K562 (cell line): ENCODE measurements around the gene IGF1R. TPM values are rescaled to one million over a fixed set of nuclear protein-coding genes. Genes with fewer than 3 reads are reported as not detected.

Experiments
- ATAC-seq: fragments of 200-7000 bp; cut with Tn5 transposase; 3 replicates; pipeline ENCODE4 v1.9.1; 2020; ENCODE audit warnings: moderate library complexity
- BruUV-seq: library from RNA; stranded (reverse); fragments of 400-500 nt; replicated peaks from 2 replicates; lab custom pipeline; 2021; lab: Mats Ljungman, UMichigan
- CTCF ChIA-PET: fragments of 300-600 bp; formaldehyde crosslinking; extraction: SDS; loops from one replicate; lab custom pipeline; 2021; ENCODE audit warnings: low intra/inter-chr PET ratio; lab: Yijun Ruan, JAX
- POLR2A ChIA-PET: fragments of 300-600, 350-650 bp; sonication (Branson Sonifier 250); formaldehyde crosslinking; extraction: SDS; loops from one replicate; lab custom pipeline; 2021; ENCODE audit warnings: antibody characterized with exemption, inconsistent platforms; lab: Yijun Ruan, JAX
- DNase-seq, 4 experiments: peaks; one replicate each; pipeline versions ENCODE4 v3.0.0 to v3.0.0-alpha.2; 2011 to 2018; ENCODE audit warnings: low spot score in 3 of 4, mixed read lengths in 3 of 4; ENCODE audit errors: extremely low read depth in 1 of 4
- FAIRE-seq: peaks from 2 replicates; lab custom pipeline; 2011; peaks lifted over from hg19 to GRCh38; lab: Jason Lieb, UNC
- H2AFZ ChIP-seq: 2 replicates; pipeline ENCODE4 v1.6.0; 2011; ENCODE audit warnings: low read depth, low read length, control low read depth, inconsistent platforms
- H3K27ac ChIP-seq: fragments of 200-600 bp; 3 replicates; pipeline ENCODE4 v1.8.0; 2011; ENCODE audit warnings: low read depth, mild to moderate bottlenecking, control low read depth, inconsistent platforms, low read length, moderate library complexity, mixed read lengths; ENCODE audit errors: extremely low read depth
- H3K27me3 ChIP-seq, 2 experiments: fragments of 300-600 bp in 1 of 2; 2 replicates in 1 of 2; 3 replicates in 1 of 2; pipeline versions ENCODE4 v1.6.0 to v1.8.0; 2011; ENCODE audit warnings: inconsistent platforms in 2 of 2, low read length in 2 of 2, mild to moderate bottlenecking in 1 of 2, mixed read lengths in 1 of 2, moderate library complexity in 1 of 2; ENCODE audit not compliant: control insufficient read depth in 2 of 2, insufficient read depth in 2 of 2
- H3K36me3 ChIP-seq: fragments of 300-600 bp; 3 replicates; pipeline ENCODE4 v1.8.0; 2011; ENCODE audit warnings: mild to moderate bottlenecking, low read length, inconsistent platforms; ENCODE audit not compliant: control insufficient read depth, insufficient read depth
- H3K4me1 ChIP-seq, 2 experiments: fragments of 200-600 bp in 1 of 2; replicated peaks in 1 of 2; 2 replicates in 1 of 2; 3 replicates in 1 of 2; pipeline versions ENCODE4 v1.5.1 to v1.8.0; 2011; ENCODE audit warnings: inconsistent platforms in 2 of 2, low read length in 2 of 2, mild to moderate bottlenecking in 1 of 2, mixed read lengths in 1 of 2, moderate library complexity in 1 of 2; ENCODE audit not compliant: control insufficient read depth in 2 of 2, insufficient read depth in 2 of 2
- H3K4me2 ChIP-seq: 2 replicates; pipeline ENCODE4 v1.6.1; 2011; ENCODE audit warnings: low read length, control low read depth, inconsistent platforms, mixed read lengths; ENCODE audit not compliant: insufficient read depth
- H3K4me3 ChIP-seq: fragments of 200-600 bp; sonication (generic), shearing (Covaris generic); 2 replicates; pipeline ENCODE4 v1.5.1; 2016; ENCODE audit warnings: control low read depth, inconsistent platforms
- H3K79me2 ChIP-seq: fragments of 200-600 bp; 3 replicates; pipeline ENCODE4 v1.8.0; 2011; ENCODE audit warnings: low read length, inconsistent platforms; ENCODE audit not compliant: control insufficient read depth, insufficient read depth
- H3K9ac ChIP-seq, 2 experiments: 2 replicates each; pipeline versions ENCODE4 v1.6.0 to v1.6.1; 2011; ENCODE audit warnings: low read depth in 2 of 2, low read length in 2 of 2, control low read depth in 1 of 2, inconsistent platforms in 1 of 2, mild to moderate bottlenecking in 1 of 2, mixed read lengths in 1 of 2; ENCODE audit not compliant: insufficient read depth in 1 of 2
- H3K9me1 ChIP-seq: one replicate; pipeline ENCODE4 v1.6.0; 2011; ENCODE audit warnings: inconsistent platforms, mild to moderate bottlenecking, low read length, moderate library complexity; ENCODE audit not compliant: control insufficient read depth, insufficient read depth
- H3K9me3 ChIP-seq: replicated peaks from 2 replicates; pipeline ENCODE4 v1.5.1; 2011; ENCODE audit warnings: low read depth, low read length, inconsistent platforms; ENCODE audit not compliant: control insufficient read depth, insufficient read depth
- H4K20me1 ChIP-seq: replicated peaks from 2 replicates; pipeline ENCODE4 v1.6.1; 2011; ENCODE audit warnings: low read length, inconsistent platforms, mixed read lengths; ENCODE audit not compliant: control insufficient read depth, insufficient read depth
- GTF2E2 ChIP-seq: fragments of 200-800 bp; sonication (Bioruptor generic); IDR thresholded peaks from 2 replicates; pipeline ENCODE4 v1.6.1; 2016; ENCODE audit warnings: missing genetic modification characterization, missing compliant biosample characterization
- POLR2AphosphoS5 ChIP-seq: IDR thresholded peaks from 2 replicates; pipeline ENCODE4 v1.6.1; 2011; ENCODE audit warnings: mild to moderate bottlenecking, low read depth, low read length, moderate library complexity; ENCODE audit not compliant: control insufficient read depth, insufficient read depth
- RBFOX2 ChIP-seq: fragments of 200-400 bp; formaldehyde crosslinking; IDR thresholded peaks from 2 replicates; pipeline ENCODE4 v1.6.1; 2017; ENCODE audit warnings: low read depth, mild to moderate bottlenecking, low read length, moderate library complexity
- RBM14 ChIP-seq: fragments of 200-400 bp; formaldehyde crosslinking; IDR thresholded peaks from 2 replicates; pipeline ENCODE4 v1.6.1; 2018; ENCODE audit warnings: low read depth, mild to moderate bottlenecking, low read length, moderate library complexity, borderline replicate concordance; ENCODE audit not compliant: insufficient read depth
- ZNF41 ChIP-seq: fragments of 250-450 bp; sonication (Bioruptor Pico); conservative IDR thresholded peaks from 2 replicates; pipeline ENCODE4 v1.4.0; 2020; ENCODE audit warnings: mild to moderate bottlenecking
- ZNF79 ChIP-seq: fragments of 250-450 bp; sonication (Bioruptor Pico); IDR thresholded peaks from 2 replicates; pipeline ENCODE4 v1.4.0; 2020; ENCODE audit warnings: low read depth, mild to moderate bottlenecking, moderate library complexity
- WGBS: fragments of 100-300 bp; shearing (Covaris generic); methylation state at CpG from one replicate; pipeline ENCODE4 v1.1.6; 2016; ENCODE audit warnings: low coverage, mixed read lengths; ENCODE audit not compliant: insufficient coverage; ENCODE audit errors: missing lambda C conversion rate; 5-methylcytosine and 5-hydroxymethylcytosine counted together
- in situ Hi-C: fragments of 300-500 bp; cut with MboI; formaldehyde crosslinking; loops from 4 replicates; pipeline ENCODE4 v1.15.0; 2018; ENCODE audit warnings: inconsistent platforms, mixed read lengths
- intact Hi-C: fragments of 100-400 bp; cut with micrococcal nuclease; formaldehyde crosslinking; loops from 2 replicates; pipeline ENCODE4 v1.14.2; 2022
- polyA plus RNA-seq, 8 experiments: library from polyadenylated mRNA; depleted of rRNA in 4 of 8; stranded (reverse) in 5 of 8; unstranded in 3 of 8; fragments of >200 nt; fragmentation: Nextera tagmentation in 2 of 8; fragmentation: Illumina TruSeq in 1 of 8; extraction: Ambion mirVana in 2 of 8; extraction: Trizol in 1 of 8; gene quantifications; 2 replicates each; pipeline versions ENCODE4 v1.2.1 to v1.2.3, GENCODE V29; 2011 to 2014; ENCODE audit warnings: inconsistent platforms in 1 of 8, missing spikeins in 1 of 8
- total RNA-seq, 7 experiments: library from RNA; depleted of rRNA in 6 of 7; stranded (reverse); fragments of >200 nt in 6 of 7; fragmentation: Illumina TruSeq in 2 of 7; extraction: Trizol in 2 of 7; gene quantifications; 2 replicates each; pipeline versions ENCODE4 v1.2.1 to v1.2.3, GENCODE V29; 2011 to 2021; ENCODE audit warnings: low replicate concordance in 1 of 7
- TF ChIP-seq, protein P1 (sequence below): fragments of 250-450 bp; sonication (Bioruptor Pico); IDR thresholded peaks from 2 replicates; pipeline ENCODE4 v1.4.0; 2020
- TF ChIP-seq, protein P2 (sequence below): sonication (generic); formaldehyde crosslinking; IDR thresholded peaks from 2 replicates; pipeline ENCODE4 v1.8.0; 2023; ENCODE audit warnings: missing genetic modification reagents, mild to moderate bottlenecking, borderline replicate concordance

Gene IGF1R
- total and polyA plus RNA-seq, 9 of the 15 experiments (the other 6 are each of a cell fraction or from before 2014, with no cell fraction given): 0.35 to 8.0 (median 1.6) TPM

DNA sequence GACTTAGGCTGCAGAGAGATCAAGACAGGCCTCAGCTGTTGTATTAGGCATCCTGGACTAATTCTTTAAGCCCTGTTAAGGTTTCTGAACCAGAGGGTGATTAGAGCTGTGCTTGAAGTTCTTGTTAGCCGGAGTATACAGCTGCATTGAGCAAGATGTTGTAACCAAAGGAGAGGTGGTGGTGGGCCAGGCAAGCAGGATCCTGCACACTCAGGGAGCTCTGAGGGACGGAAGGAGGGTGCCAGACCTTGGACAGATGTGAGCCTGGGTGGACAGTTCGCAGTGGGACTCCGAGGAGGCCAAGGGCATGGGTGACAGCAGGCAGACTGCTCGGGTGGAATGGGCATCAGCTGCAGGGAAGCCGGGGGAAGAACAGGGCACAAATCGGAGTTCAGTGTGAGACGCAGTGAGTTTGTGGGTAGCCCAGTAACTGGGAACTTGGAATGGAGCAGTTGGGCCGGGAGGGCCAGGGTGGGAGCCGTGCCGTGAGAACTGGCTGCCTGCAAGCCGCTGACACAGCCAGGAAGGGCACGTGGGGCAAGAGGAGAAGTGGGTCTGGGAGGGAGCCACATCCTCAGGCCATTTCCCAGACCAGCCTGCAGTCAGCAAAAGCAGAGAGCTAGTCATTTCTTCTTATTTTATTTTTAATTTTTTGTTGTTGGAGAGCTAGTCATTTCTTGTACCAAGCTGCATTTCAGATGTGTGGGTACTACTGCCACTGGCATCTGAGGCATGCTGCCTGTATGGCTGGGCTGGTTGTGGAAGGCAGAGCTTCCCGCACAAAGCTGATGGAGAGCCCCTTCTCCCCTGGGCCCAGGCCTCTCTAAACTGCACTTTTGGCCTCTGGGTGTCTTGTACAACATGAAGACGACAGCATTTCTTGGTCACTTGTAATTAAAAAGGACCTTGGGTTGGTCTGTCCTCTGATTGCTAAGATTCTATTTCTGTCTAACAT, 298.2 kb downstream of the IGF1R start (continued):
- no peak for TF ChIP-seq ZNF41 (CRISPR knock-in tag)
- no peak for TF ChIP-seq RBM14
- TF ChIP-seq ZNF79 (CRISPR knock-in tag): no peak
- no peak for TF ChIP-seq RBFOX2
- no peak for TF ChIP-seq POLR2AphosphoS5
- no peak for TF ChIP-seq GTF2E2 (tag)

DNA sequence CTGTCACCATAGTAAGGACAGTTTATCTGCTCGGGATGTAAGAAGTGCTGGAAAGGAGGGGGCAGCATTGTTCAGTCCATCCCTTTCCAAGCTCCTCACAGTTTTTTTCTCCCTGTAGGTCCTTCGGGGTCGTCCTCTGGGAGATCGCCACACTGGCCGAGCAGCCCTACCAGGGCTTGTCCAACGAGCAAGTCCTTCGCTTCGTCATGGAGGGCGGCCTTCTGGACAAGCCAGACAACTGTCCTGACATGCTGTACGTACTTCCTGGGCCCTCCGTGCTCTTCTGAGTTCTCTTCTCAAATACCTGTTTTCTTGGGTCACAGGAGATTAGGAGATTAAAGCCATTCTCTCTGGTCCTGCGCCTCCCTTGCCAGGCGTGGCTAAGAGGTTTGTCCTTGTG, 300.1 kb downstream of the IGF1R start:
- BruUV-seq: no TSS peak
- Histone ChIP-seq H3K79me2 (no peaks in the 10 kb centered on the region), H3K9me1 (no peaks in the 10 kb centered on the region), H3K27ac (no peak overlapping the region), H3K27me3 (peaks cover under 1 to 53% of the 10 kb centered on the region in 2 experiments; a peak in 4 of 5 replicates), H2AFZ (no peak overlapping the region), H4K20me1 (no peaks in the 10 kb centered on the region; the same call in 1 of the 2 replicates), H3K36me3 (no peaks in the 10 kb centered on the region), H3K4me2 (no peak overlapping the region), H3K9me3 (no peaks in the 10 kb centered on the region), H3K9ac (no peak overlapping the region), H3K4me1 (no peaks in the 10 kb centered on the region), H3K4me3 (no peak overlapping the region)
- CTCF ChIA-PET: no interaction called here
- DNase-seq: no peak
- no peak for FAIRE-seq
- 21% methylated on average over 13 of the region's 13 CpGs for WGBS
- intact Hi-C loops: no loop called here
- no peak; the same call in 2 of the 3 replicates for ATAC-seq
- in situ Hi-C loops: no loop called here
- POLR2A ChIA-PET: no interaction called here
- TF ChIP-seq, protein P1, sequence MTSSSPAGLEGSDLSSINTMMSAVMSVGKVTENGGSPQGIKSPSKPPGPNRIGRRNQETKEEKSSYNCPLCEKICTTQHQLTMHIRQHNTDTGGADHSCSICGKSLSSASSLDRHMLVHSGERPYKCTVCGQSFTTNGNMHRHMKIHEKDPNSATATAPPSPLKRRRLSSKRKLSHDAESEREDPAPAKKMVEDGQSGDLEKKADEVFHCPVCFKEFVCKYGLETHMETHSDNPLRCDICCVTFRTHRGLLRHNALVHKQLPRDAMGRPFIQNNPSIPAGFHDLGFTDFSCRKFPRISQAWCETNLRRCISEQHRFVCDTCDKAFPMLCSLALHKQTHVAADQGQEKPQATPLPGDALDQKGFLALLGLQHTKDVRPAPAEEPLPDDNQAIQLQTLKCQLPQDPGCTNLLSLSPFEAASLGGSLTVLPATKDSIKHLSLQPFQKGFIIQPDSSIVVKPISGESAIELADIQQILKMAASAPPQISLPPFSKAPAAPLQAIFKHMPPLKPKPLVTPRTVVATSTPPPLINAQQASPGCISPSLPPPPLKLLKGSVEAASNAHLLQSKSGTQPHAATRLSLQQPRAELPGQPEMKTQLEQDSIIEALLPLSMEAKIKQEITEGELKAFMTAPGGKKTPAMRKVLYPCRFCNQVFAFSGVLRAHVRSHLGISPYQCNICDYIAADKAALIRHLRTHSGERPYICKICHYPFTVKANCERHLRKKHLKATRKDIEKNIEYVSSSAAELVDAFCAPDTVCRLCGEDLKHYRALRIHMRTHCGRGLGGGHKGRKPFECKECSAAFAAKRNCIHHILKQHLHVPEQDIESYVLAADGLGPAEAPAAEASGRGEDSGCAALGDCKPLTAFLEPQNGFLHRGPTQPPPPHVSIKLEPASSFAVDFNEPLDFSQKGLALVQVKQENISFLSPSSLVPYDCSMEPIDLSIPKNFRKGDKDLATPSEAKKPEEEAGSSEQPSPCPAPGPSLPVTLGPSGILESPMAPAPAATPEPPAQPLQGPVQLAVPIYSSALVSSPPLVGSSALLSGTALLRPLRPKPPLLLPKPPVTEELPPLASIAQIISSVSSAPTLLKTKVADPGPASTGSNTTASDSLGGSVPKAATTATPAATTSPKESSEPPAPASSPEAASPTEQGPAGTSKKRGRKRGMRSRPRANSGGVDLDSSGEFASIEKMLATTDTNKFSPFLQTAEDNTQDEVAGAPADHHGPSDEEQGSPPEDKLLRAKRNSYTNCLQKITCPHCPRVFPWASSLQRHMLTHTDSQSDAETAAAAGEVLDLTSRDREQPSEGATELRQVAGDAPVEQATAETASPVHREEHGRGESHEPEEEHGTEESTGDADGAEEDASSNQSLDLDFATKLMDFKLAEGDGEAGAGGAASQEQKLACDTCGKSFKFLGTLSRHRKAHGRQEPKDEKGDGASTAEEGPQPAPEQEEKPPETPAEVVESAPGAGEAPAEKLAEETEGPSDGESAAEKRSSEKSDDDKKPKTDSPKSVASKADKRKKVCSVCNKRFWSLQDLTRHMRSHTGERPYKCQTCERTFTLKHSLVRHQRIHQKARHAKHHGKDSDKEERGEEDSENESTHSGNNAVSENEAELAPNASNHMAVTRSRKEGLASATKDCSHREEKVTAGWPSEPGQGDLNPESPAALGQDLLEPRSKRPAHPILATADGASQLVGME: no peak
- TF ChIP-seq, protein P2, sequence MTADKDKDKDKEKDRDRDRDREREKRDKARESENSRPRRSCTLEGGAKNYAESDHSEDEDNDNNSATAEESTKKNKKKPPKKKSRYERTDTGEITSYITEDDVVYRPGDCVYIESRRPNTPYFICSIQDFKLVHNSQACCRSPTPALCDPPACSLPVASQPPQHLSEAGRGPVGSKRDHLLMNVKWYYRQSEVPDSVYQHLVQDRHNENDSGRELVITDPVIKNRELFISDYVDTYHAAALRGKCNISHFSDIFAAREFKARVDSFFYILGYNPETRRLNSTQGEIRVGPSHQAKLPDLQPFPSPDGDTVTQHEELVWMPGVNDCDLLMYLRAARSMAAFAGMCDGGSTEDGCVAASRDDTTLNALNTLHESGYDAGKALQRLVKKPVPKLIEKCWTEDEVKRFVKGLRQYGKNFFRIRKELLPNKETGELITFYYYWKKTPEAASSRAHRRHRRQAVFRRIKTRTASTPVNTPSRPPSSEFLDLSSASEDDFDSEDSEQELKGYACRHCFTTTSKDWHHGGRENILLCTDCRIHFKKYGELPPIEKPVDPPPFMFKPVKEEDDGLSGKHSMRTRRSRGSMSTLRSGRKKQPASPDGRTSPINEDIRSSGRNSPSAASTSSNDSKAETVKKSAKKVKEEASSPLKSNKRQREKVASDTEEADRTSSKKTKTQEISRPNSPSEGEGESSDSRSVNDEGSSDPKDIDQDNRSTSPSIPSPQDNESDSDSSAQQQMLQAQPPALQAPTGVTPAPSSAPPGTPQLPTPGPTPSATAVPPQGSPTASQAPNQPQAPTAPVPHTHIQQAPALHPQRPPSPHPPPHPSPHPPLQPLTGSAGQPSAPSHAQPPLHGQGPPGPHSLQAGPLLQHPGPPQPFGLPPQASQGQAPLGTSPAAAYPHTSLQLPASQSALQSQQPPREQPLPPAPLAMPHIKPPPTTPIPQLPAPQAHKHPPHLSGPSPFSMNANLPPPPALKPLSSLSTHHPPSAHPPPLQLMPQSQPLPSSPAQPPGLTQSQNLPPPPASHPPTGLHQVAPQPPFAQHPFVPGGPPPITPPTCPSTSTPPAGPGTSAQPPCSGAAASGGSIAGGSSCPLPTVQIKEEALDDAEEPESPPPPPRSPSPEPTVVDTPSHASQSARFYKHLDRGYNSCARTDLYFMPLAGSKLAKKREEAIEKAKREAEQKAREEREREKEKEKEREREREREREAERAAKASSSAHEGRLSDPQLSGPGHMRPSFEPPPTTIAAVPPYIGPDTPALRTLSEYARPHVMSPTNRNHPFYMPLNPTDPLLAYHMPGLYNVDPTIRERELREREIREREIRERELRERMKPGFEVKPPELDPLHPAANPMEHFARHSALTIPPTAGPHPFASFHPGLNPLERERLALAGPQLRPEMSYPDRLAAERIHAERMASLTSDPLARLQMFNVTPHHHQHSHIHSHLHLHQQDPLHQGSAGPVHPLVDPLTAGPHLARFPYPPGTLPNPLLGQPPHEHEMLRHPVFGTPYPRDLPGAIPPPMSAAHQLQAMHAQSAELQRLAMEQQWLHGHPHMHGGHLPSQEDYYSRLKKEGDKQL: no peak
